ENCODE measurements around the gene ZNF525. TPM values are rescaled to one million over a fixed set of nuclear protein-coding genes. Genes with fewer than 3 reads are reported as not detected.

The ZNF525 gene
- total and polyA plus RNA-seq, 4 experiments from 2014 or later: 2.4 to 36.6 (median 22.9) TPM

GRCh38 chr19:53381376-53381775 lies 15.9 kb downstream of the ZNF525 start:
- H3K27ac Mint-ChIP-seq: no peak overlapping the region
- no peaks in the 10 kb centered on the region for H3K27me3 Mint-ChIP-seq
- Histone ChIP-seq H3K27me3 (ENCODE audit: insufficient read depth, low read length) (no peaks in the 10 kb centered on the region), H3K27ac (ENCODE audit: low read depth, low read length) (no peak overlapping the region), H3K4me3 (ENCODE audit: low read length in 2 of 2) (no peak overlapping the region), H3K4me1 (ENCODE audit: insufficient read depth, low read length) (no peaks in the 10 kb centered on the region), H3K9me3 (ENCODE audit: control insufficient read depth in 1 of 2, low read length in 2 of 2) (peaks cover 24 to 41% of the 10 kb centered on the region in 2 donors), H3K36me3 (ENCODE audit: insufficient read depth, low read length) (peaks cover 34% of the 10 kb centered on the region)
- DNase-seq: no peak
- ChIA-PET POLR2A (ENCODE audit: partially characterized antibody) (no interaction called here), CTCF (ENCODE audit: partially characterized antibody) (no interaction called here)
- H3K4me3 Mint-ChIP-seq: no peak overlapping the region
- peaks cover 88 to 92% of the 10 kb centered on the region in 2 donors for H3K36me3 Mint-ChIP-seq
- intact Hi-C loops (cut with micrococcal nuclease): no loop called here
- no peaks in the 10 kb centered on the region for H3K4me1 Mint-ChIP-seq
- peaks cover 0 to 97% (median 89%) of the 10 kb centered on the region in 8 donors for H3K9me3 Mint-ChIP-seq

GRCh38 chr19:53388168-53388567 lies 22.7 kb downstream of the ZNF525 start:
- Histone ChIP-seq H3K4me1 (ENCODE audit: insufficient read depth, low read length) (no peaks in the 10 kb centered on the region), H3K4me3 (ENCODE audit: low read length in 2 of 2) (no peak overlapping the region), H3K36me3 (ENCODE audit: insufficient read depth, low read length) (no peaks in the 10 kb centered on the region), H3K27ac (ENCODE audit: low read depth, low read length) (no peak overlapping the region), H3K27me3 (ENCODE audit: insufficient read depth, low read length) (no peaks in the 10 kb centered on the region), H3K9me3 (ENCODE audit: control insufficient read depth in 1 of 2, low read length in 2 of 2) (peaks cover 7 to 17% of the 10 kb centered on the region in 2 donors)
- intact Hi-C loops (cut with micrococcal nuclease): no loop called here
- H3K4me3 Mint-ChIP-seq: no peak overlapping the region
- no peak for DNase-seq
- H3K27ac Mint-ChIP-seq: no peak overlapping the region
- peaks cover 0 to under 1% (median 0%) of the 10 kb centered on the region in 4 donors for H3K4me1 Mint-ChIP-seq
- H3K36me3 Mint-ChIP-seq: peaks cover 41% of the 10 kb centered on the region in 2 donors
- H3K27me3 Mint-ChIP-seq: no peaks in the 10 kb centered on the region
- ChIA-PET POLR2A (ENCODE audit: partially characterized antibody) (no interaction called here), CTCF (ENCODE audit: partially characterized antibody) (interaction anchor here (1.8 kb wide), 1 partner anchor 37 kb away, joined by 4 read pairs; no protein-coding TSS in a partner anchor)
- H3K9me3 Mint-ChIP-seq: peaks cover 5 to 87% (median 73%) of the 10 kb centered on the region in 8 donors

- Histone ChIP-seq H3K27me3 (ENCODE audit: insufficient read depth, low read length) (no peaks in the 10 kb centered on the region), H3K4me3 (ENCODE audit: low read length in 2 of 2) (no peak overlapping the region), H3K4me1 (ENCODE audit: insufficient read depth, low read length) (no peaks in the 10 kb centered on the region), H3K27ac (ENCODE audit: low read depth, low read length) (no peak overlapping the region), H3K36me3 (ENCODE audit: insufficient read depth, low read length) (no peaks in the 10 kb centered on the region), H3K9me3 (ENCODE audit: control insufficient read depth in 1 of 2, low read length in 2 of 2) (peaks cover 0 to 10% of the 10 kb centered on the region in 2 donors)
- peaks cover 0 to 7% (median 1%) of the 10 kb centered on the region in 4 donors for H3K4me1 Mint-ChIP-seq
- peaks cover 34 to 35% of the 10 kb centered on the region in 2 donors for H3K36me3 Mint-ChIP-seq
- H3K9me3 Mint-ChIP-seq: peaks cover 5 to 83% (median 65%) of the 10 kb centered on the region in 8 donors
- no peak overlapping the region for H3K27ac Mint-ChIP-seq
- no peaks in the 10 kb centered on the region for H3K27me3 Mint-ChIP-seq
- POLR2A ChIA-PET (ENCODE audit: partially characterized antibody): no interaction called here
- DNase-seq: no peak
- intact Hi-C loops (cut with micrococcal nuclease): no loop called here
- no peak overlapping the region for H3K4me3 Mint-ChIP-seq
- CTCF ChIA-PET (ENCODE audit: partially characterized antibody): interaction anchor here (1.8 kb wide), 1 partner anchor 36 kb away, joined by 4 read pairs; no protein-coding TSS in a partner anchor
Measured at GRCh38 chr19:53388904-53389303, 23.4 kb downstream of the ZNF525 start.

- Histone ChIP-seq H3K36me3 (ENCODE audit: insufficient read depth, low read length) (no peaks in the 10 kb centered on the region), H3K4me3 (ENCODE audit: low read length in 2 of 2) (no peak overlapping the region), H3K27ac (ENCODE audit: low read depth, low read length) (no peak overlapping the region), H3K27me3 (ENCODE audit: insufficient read depth, low read length) (no peaks in the 10 kb centered on the region), H3K4me1 (ENCODE audit: insufficient read depth, low read length) (peaks cover 3% of the 10 kb centered on the region), H3K9me3 (ENCODE audit: control insufficient read depth in 1 of 2, low read length in 2 of 2) (peaks cover 0 to 7% of the 10 kb centered on the region in 2 donors)
- peaks cover 31 to 33% of the 10 kb centered on the region in 2 donors for H3K36me3 Mint-ChIP-seq
- no peak overlapping the region for H3K27ac Mint-ChIP-seq
- intact Hi-C loops (cut with micrococcal nuclease): no loop called here
- DNase-seq: no peak
- no peak overlapping the region for H3K4me3 Mint-ChIP-seq
- peaks cover 1 to 10% (median 2%) of the 10 kb centered on the region in 4 donors for H3K4me1 Mint-ChIP-seq
- ChIA-PET CTCF (ENCODE audit: partially characterized antibody) (interaction anchor here (1.8 kb wide), 1 partner anchor 36 kb away, joined by 4 read pairs; no protein-coding TSS in a partner anchor), POLR2A (ENCODE audit: partially characterized antibody) (no interaction called here)
- no peaks in the 10 kb centered on the region for H3K27me3 Mint-ChIP-seq
- H3K9me3 Mint-ChIP-seq: peaks cover 5 to 77% (median 59%) of the 10 kb centered on the region in 8 donors
Measured at GRCh38 chr19:53389571-53389970, 24.1 kb downstream of the ZNF525 start.

- H3K27me3 ChIP-seq (ENCODE audit: insufficient read depth, low read length): no peaks in the 10 kb centered on the region
- no peak overlapping the region for H3K27ac Mint-ChIP-seq
- H3K9me3 Mint-ChIP-seq: peaks cover 5 to 73% (median 55%) of the 10 kb centered on the region in 8 donors
- peaks cover 27 to 32% of the 10 kb centered on the region in 2 donors for H3K36me3 Mint-ChIP-seq
- H3K27me3 Mint-ChIP-seq: no peaks in the 10 kb centered on the region
- H3K4me3 Mint-ChIP-seq: no peak overlapping the region
- no peaks in the 10 kb centered on the region for H3K36me3 ChIP-seq (ENCODE audit: insufficient read depth, low read length)
- no peak overlapping the region for H3K27ac ChIP-seq (ENCODE audit: low read depth, low read length)
- peaks cover 5 to 14% (median 5%) of the 10 kb centered on the region in 4 donors for H3K4me1 Mint-ChIP-seq
- peaks cover 5% of the 10 kb centered on the region for H3K4me1 ChIP-seq (ENCODE audit: insufficient read depth, low read length)
- ChIA-PET CTCF (ENCODE audit: partially characterized antibody) (no interaction called here), POLR2A (ENCODE audit: partially characterized antibody) (no interaction called here)
- intact Hi-C loops (cut with micrococcal nuclease): loop anchor here (10.0 kb wide), 1 partner anchor 195 kb away; the partner anchor contains the start of gene ZNF665
- H3K4me3 ChIP-seq (ENCODE audit: low read length in 2 of 2): no peak overlapping the region
- no peak for DNase-seq
- H3K9me3 ChIP-seq (ENCODE audit: control insufficient read depth in 1 of 2, low read length in 2 of 2): peaks cover 0 to 7% of the 10 kb centered on the region in 2 donors
Measured at GRCh38 chr19:53389978-53390377, 24.5 kb downstream of the ZNF525 start.

GRCh38 chr19:53394522-53394973 lies 29.0 kb downstream of the ZNF525 start:
- H3K4me3 ChIP-seq (ENCODE audit: low read length in 2 of 2): peak overlapping the region; percentile 47 to 70
- H3K36me3 ChIP-seq (ENCODE audit: insufficient read depth, low read length): peaks cover 6% of the 10 kb centered on the region
- ChIA-PET CTCF (ENCODE audit: partially characterized antibody) (no interaction called here), POLR2A (ENCODE audit: partially characterized antibody) (interaction anchor here (0.6 to 1.9 kb wide), 5 partner anchors 62 to 1025 kb away, joined by 3 to 9 read pairs (median 3); partner anchors contain the start of genes PRPF31, TFPT, ZNF347 and ZNF845)
- Mint-ChIP-seq H3K4me3 (peak overlapping the region; percentile 92 to 99 (median 98)), H3K9me3 (peaks cover 2 to 29% (median 16%) of the 10 kb centered on the region in 8 donors), H3K27me3 (no peaks in the 10 kb centered on the region), H3K36me3 (peaks cover 14 to 29% of the 10 kb centered on the region in 2 donors), H3K27ac (peak overlapping the region; percentile 91 to 98 (median 96)), H3K4me1 (peaks cover 16 to 41% (median 26%) of the 10 kb centered on the region in 4 donors)
- H3K27me3 ChIP-seq (ENCODE audit: insufficient read depth, low read length): no peaks in the 10 kb centered on the region
- H3K27ac ChIP-seq (ENCODE audit: low read depth, low read length): peak overlapping the region; percentile 75
- DNase-seq: no peak
- H3K4me1 ChIP-seq (ENCODE audit: insufficient read depth, low read length): peaks cover 20% of the 10 kb centered on the region
- no peaks in the 10 kb centered on the region for H3K9me3 ChIP-seq (ENCODE audit: control insufficient read depth in 1 of 2, low read length in 2 of 2)
- intact Hi-C loops (cut with micrococcal nuclease): loop anchor here (2.0 to 10.0 kb wide), 2 partner anchors 62 to 200 kb away; partner anchors contain the start of genes ZNF665 and ZNF845
